GM18526 (cell line): ENCODE measurements around the gene TCP11.

Source experiments
- POLR2A ChIP-seq: IDR thresholded peaks from 3 replicates; pipeline ENCODE4 v1.6.1; 2011; ENCODE audit not compliant: insufficient read length; ENCODE audit errors: extremely low read depth

TCP11 gene

DNA sequence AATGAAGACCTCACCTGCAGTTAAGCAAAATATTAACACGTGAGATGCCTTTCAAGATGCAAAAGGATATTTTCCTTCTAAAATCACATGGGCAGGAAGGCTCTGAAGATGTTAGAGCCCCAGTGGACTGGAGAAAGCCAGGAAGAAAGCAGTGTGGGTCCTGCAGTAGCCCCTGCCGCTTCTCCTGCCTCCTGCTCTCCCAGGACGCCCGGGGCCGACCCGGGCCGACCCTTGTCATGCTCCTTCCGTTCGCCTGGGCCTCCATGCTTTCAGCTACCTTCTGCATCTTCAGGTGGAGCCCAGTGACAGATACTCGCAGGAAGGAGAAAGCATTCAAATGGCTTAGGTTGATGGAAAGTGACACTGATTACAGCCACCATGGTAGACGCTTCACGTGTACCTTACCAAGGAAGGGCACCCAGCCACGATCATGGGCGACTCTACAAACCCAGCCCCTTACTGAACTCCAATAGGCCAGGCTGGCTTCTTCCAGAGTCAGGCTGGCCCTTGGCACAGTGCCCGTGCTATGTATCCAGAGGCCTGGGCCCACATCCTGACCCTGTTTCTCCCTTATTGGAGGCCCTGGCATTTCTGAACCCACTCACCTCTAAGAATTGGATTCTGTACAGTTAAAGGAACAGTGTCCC is 69.0 kb downstream of the TCP11 start:
- TF ChIP-seq POLR2A: no peak

DNA sequence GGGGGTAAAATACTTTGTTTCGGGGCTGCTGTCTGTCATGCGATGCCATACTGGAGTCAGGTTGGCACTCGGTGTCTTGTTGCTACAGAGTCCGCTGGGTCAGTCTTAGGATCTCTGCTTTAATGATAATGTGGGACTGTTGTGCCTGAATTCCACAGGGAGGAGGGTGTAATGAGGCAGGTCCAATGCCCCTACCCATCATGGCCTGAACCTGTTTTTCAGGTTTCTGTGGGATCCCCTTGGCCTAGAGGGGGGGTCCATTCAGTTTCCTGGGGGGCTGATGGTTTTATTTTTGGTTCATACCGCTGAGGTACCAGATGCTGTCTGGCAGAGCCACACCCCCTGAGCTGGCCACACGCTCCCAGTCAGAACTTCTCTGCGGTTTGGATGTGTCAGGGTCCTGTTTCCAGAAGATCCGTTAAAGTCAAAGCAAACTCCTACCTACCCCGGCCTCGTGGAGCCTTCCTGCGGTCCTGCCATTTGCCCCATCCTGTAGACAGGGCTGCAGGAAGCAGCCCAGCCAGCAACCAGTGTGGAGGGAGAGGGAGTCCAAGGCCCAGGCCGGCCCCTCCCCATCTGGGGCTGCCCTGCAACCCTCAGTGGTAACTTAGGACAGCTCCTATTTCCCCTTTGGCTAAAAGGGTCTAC is 69.7 kb downstream of the TCP11 start:
- TF ChIP-seq POLR2A: no peak

DNA sequence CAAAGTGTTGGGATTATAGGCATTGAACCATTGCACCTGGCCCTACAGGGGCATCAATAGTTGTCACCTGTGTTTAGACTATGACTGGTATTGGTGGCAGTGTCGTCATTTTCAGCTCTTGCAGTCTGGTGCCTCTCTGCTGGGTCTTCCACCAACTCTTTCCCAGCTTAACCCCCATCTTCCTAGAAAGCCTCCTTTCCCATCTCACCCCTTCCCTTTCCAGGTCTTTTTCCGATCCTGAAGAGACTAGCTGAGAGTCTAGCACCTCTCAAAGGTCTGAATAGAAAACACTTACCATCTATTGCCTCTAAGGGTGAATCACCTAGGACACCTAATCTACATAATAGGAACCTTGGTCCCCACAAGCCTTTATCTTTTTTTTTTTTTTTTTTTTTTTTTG is 71.0 kb downstream of the TCP11 start:
- no peak for TF ChIP-seq POLR2A

DNA sequence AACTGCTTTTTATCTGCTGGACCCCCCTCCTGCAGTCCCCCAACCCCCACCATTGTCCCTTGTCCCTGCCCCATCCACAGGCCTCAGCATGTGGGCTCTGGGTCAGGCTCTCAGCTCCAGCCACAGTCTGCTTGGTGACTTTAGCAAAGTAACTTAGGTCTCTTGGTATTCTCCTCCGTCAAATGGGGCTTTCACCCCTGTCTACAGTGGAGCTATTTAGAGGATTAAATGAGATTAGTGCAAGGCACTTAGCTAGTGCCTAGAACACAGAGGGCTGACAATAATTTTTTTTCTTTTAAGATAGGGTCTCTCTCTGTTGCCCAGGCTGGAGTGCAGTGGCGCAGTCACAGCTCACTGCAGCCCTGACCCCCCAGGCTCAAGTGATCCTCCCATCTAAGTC is 71.9 kb downstream of the TCP11 start:
- no peak for TF ChIP-seq POLR2A

DNA sequence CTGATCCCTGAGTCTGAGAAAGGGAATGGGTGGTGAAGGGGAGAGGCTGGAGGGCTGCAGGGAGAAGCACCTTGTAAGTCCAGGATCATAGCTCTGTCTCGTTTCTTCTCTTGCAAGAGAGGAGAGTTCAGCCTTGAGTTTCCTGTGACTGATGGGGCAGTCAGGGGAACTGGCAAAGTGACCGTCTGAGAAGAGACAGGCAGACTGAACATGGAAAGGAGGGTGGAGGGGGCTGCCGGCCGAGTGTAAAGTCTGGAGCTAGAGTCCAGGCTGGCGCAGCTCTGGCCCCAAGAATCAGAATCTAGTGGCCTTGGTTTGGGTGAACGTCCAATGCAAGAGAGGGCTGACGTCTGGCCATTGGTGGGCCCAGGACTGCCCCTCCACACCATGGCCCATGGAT is 72.5 kb downstream of the TCP11 start:
- no peak for TF ChIP-seq POLR2A

DNA sequence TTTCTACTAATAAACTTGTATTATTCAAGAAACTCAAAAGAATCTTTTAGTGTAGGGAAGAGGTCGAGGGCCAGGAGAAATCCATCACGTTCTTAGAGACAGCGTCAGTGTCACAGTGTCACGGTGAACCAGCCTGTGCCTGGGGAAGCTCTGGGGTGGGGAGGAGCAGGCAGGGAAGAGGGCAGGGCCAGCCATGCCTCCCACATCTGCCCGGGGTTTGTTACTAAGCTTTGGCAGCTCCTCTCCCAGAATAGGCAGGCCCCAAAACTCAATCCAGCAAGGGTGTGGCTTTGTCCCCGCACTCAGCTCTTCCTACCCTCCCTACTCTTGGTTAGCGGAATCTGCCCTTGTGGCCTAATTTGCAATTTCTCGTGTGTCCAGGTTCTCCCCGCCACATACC is 72.9 kb downstream of the TCP11 start:
- no peak for TF ChIP-seq POLR2A
